Measurements from ENCODE around the gene KCNJ18.
"Not testable (repeated sequence)": the region's sequence is repeated elsewhere in the genome, so short reads cannot be mapped to it uniquely, and the experiment has no call there.

KCNJ18 gene

GRCh38 chr17:21686165-21687015 lies 5.9 kb upstream of the KCNJ18 start:
- DNase-seq, result no peak

DNA sequence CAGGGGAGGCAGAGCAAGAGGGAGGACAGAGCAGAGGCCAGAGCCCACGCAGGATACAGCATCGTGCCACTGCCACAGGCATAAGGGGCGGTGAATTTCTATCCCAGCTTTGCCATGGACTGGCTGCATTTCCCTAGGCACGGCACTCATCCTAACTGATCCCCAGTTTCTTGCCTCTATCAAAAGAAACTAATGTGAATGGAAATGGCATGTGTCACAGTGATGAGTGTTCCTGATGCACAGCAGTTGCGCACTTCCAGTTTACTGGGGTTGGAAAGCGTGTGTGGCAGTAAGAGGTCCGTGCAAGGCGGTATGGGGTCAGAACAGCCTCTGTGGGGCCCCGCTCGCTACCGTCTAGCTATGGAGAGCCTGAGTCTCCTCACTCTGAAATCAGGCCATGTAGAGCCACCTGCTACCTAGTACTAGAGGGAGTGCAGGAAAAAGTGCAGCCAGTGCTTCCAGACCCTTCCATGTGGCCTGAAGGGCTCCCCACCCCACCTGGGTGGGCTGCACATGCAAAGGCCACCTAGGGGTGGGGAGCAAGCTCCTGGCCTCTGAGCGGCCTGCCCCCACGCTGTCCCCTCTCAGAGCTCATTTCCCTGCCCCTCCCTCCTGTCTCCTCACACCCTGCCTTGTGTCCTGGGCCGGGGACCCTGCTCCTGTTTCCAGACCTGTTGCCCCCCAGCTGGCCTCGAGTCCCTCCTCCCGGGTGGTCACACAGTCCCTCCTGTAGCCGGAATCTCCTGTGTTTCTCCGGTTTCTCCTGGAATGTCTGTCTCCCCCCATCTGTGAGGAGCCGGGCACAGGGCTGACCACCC lies 5.0 kb upstream of the KCNJ18 start:
- DNase-seq, result no peak

DNA sequence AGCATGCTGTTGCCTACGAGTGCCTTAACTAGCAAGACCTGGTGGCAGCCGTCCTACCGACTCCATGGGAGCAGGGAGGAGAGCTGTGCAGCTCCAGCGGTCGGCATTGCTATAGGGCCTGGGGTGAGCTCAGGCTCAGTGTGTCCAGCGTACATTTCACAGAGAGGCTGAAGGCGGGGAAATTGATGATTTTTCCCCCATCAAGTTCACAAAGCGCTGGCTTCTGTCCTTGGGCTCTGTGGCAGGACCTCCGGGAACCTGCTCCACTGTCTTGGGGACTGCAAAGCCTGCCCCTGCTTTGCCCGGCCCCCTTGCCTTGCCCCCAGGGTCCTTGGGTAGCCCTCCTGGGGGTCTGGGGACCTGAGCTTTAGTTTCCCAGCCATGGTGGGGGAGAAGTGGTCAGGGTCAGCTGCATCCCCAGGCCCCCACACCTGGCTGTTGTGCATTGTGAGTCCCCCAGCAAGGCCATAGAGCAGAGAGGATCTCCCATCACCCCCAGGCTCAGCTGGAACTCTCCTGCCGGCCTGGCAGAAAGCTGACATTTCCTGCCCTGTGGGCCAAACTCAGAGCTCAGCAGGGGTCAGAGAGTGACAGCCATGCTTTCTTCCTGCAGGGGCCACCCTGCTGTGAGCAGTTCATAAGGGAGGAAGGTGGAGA lies 3.9 kb upstream of the KCNJ18 start:
- DNase-seq, result no peak

DNA sequence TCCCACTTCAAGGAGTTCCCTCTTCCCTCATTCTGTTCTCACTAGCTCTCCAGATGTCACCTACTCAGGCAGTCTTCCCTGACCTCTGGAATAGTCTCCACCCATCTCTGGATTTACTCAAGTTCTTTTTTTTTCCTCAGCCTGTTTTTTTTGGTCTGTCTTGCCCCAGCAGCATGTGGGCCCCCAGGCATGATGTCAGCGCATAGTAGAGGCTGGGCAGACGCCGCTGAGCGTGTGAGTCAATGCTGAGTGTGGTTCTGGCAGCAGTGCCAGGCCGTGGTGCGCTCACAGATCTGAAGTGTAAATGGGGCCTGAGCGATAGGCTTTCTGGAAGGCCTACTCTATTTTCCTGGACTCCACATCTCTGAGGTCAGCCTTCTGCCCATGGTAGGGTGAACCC lies 2.7 kb upstream of the KCNJ18 start:
- DNase-seq, result no peak

- not testable (repeated sequence) for DNase-seq
Observed at GRCh38 chr17:21690811-21691210, 1.5 kb upstream of the KCNJ18 start.

DNA sequence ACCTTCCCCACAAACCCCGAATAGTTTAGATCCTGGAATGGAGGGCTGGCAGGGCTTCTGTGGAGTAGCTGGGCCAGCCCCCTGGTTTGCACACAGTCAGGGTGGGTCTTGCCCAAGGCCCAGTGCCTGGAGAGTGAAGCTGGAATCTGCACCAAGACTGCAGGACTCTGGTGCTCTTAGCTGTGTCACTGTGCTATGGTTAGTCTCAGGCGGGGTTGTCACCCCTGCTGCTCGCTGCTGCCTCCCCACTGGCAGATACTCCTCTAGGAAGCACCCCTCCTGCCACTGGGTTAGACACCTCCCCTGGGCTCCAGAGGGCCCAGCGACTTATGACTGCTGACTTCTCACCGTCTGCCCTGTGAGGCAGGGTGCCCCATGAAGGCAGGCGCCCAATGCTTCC lies 842 bp upstream of the KCNJ18 start:
- not testable (repeated sequence) for DNase-seq

GRCh38 chr17:21692704-21693065 lies 362 bp downstream of the KCNJ18 start:
- DNase-seq, result not testable (repeated sequence)

DNA sequence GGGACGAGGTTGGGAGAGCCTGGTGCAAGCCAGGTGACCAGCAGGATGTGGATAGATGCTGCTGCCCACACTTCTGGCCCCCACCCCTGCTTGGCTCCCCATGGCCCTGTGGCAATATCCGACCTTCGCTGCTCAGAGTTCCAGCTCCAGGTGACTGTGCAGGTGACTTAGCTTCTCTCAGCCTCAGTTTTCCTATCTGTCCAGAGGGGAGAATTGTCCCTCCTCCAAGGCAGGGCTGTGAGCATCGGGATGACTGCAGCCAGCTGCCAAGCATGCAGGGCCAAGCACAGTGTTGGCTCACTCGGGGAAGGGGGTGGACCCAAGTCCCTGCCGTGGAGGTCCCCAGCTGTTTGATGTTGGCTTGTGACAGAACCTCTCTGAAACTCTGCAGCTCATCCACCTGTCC lies 1.1 kb downstream of the KCNJ18 start:
- not testable (repeated sequence) for DNase-seq

GRCh38 chr17:21693937-21694336 lies 1.6 kb downstream of the KCNJ18 start:
- DNase-seq, result not testable (repeated sequence)

DNA sequence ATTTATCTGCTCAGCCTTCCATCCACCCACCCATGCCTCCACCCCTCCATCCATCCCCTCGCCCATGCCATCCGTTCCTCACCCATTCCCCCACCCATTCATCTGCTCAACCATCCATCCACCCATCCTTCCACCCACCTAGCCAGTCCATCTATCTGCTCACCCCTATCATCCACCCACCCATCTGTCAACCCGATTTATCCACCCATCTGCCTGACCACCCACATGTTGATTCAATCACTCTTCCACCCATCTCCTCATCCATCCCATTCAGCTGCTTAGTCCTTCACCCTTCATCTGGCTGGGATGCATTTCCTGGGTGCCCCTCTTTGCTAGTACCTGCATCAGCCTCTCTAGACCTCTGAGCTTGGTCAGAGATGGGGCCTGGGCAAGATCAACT lies 3.9 kb downstream of the KCNJ18 start:
- not testable (repeated sequence) for DNase-seq

- DNase-seq, result not testable (repeated sequence)
Observed at GRCh38 chr17:21696842-21697507, 4.7 kb downstream of the KCNJ18 start.

- not testable (repeated sequence) for DNase-seq
Observed at GRCh38 chr17:21697508-21697860, 5.2 kb downstream of the KCNJ18 start.

GRCh38 chr17:21698437-21699075 lies 6.2 kb downstream of the KCNJ18 start:
- DNase-seq, result not testable (repeated sequence)

- not testable (repeated sequence) for DNase-seq
Observed at GRCh38 chr17:21699124-21699523, 6.8 kb downstream of the KCNJ18 start.

GRCh38 chr17:21699573-21700236 lies 7.4 kb downstream of the KCNJ18 start:
- DNase-seq, result not testable (repeated sequence)

DNA sequence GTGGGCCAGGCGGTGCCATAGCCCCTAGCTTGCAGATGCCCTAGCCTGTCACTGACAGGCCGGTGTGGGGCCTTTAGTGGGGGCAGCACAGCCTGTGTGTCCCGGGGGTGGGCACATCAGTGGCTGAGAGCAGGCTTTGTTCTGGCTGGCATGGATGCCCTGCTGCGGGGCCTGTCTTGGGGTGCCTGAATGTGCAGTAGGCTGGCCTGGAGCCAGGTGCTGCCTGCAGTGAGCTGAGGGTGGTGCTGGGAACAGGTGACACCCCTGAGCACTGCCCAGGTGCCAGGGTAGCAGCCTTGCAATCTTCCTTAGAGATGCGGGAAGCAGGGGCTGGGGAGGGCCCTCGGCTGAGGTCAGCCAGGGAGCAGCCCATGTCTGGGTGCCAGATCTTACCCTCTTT lies 8.8 kb downstream of the KCNJ18 start:
- not testable (repeated sequence) for DNase-seq

DNA sequence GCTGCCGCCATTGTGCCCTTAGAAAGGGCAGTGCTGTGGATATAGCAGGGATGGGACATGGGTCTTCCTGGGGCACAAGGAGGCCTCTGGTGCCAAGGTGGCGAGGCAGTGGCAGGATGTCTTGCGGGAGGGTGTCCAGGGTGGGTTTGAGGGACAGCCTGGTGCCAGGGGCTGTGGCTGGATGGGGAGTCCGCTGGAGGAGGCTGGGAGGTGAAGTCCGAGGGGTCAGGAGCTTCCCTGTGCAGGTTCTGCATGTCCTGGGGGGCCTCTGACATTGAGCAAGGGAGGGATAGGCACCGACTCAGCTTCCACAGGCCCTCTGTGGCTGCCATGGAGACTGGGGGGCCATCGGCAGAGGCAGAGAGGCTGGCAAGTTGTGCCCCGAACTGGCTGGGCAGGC lies 9.7 kb downstream of the KCNJ18 start:
- not testable (repeated sequence) for DNase-seq

- not testable (repeated sequence) for DNase-seq
Observed at GRCh38 chr17:21702521-21702920, 10.2 kb downstream of the KCNJ18 start.

DNA sequence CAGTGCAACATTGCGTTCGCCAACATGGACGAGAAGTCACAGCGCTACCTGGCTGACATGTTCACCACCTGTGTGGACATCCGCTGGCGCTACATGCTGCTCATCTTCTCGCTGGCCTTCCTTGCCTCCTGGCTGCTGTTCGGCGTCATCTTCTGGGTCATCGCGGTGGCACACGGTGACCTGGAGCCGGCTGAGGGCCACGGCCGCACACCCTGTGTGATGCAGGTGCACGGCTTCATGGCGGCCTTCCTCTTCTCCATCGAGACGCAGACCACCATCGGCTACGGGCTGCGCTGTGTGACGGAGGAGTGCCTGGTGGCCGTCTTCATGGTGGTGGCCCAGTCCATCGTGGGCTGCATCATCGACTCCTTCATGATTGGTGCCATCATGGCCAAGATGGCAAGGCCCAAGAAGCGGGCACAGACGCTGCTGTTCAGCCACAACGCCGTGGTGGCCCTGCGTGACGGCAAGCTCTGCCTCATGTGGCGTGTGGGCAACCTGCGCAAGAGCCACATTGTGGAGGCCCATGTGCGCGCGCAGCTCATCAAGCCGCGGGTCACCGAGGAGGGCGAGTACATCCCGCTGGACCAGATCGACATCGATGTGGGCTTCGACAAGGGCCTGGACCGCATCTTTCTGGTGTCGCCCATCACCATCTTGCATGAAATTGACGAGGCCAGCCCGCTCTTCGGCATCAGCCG lies 10.8 kb downstream of the KCNJ18 start:
- DNase-seq, result not testable (repeated sequence)

- DNase-seq, result not testable (repeated sequence)
Observed at GRCh38 chr17:21703891-21704872, 11.9 kb downstream of the KCNJ18 start.
